K562 (cell line): ENCODE measurements around the gene RANBP3. TPM values are rescaled to one million over a fixed set of nuclear protein-coding genes. Genes with fewer than 3 reads are reported as not detected.

Source experiments
- ATAC-seq: fragments of 200-7000 bp; cut with Tn5 transposase; 3 replicates; pipeline ENCODE4 v1.9.1; 2020; ENCODE audit warnings: moderate library complexity
- BruUV-seq: library from RNA; stranded (reverse); fragments of 400-500 nt; replicated peaks from 2 replicates; lab custom pipeline; 2021; lab: Mats Ljungman, UMichigan
- CTCF ChIA-PET: fragments of 300-600 bp; formaldehyde crosslinking; extraction: SDS; loops from one replicate; lab custom pipeline; 2021; ENCODE audit warnings: low intra/inter-chr PET ratio; lab: Yijun Ruan, JAX
- POLR2A ChIA-PET: fragments of 300-600, 350-650 bp; sonication (Branson Sonifier 250); formaldehyde crosslinking; extraction: SDS; loops from one replicate; lab custom pipeline; 2021; ENCODE audit warnings: antibody characterized with exemption, inconsistent platforms; lab: Yijun Ruan, JAX
- DNase-seq, 4 experiments: peaks; one replicate each; pipeline versions ENCODE4 v3.0.0 to v3.0.0-alpha.2; 2011 to 2018; ENCODE audit warnings: low spot score in 3 of 4, mixed read lengths in 3 of 4; ENCODE audit errors: extremely low read depth in 1 of 4
- FAIRE-seq: peaks from 2 replicates; lab custom pipeline; 2011; peaks lifted over from hg19 to GRCh38; lab: Jason Lieb, UNC
- H2AFZ ChIP-seq: 2 replicates; pipeline ENCODE4 v1.6.0; 2011; ENCODE audit warnings: low read depth, low read length, control low read depth, inconsistent platforms
- H3K27ac ChIP-seq: fragments of 200-600 bp; 3 replicates; pipeline ENCODE4 v1.8.0; 2011; ENCODE audit warnings: low read depth, mild to moderate bottlenecking, control low read depth, inconsistent platforms, low read length, moderate library complexity, mixed read lengths; ENCODE audit errors: extremely low read depth
- H3K27me3 ChIP-seq, 2 experiments: fragments of 300-600 bp in 1 of 2; 2 replicates in 1 of 2; 3 replicates in 1 of 2; pipeline versions ENCODE4 v1.6.0 to v1.8.0; 2011; ENCODE audit warnings: inconsistent platforms in 2 of 2, low read length in 2 of 2, mild to moderate bottlenecking in 1 of 2, mixed read lengths in 1 of 2, moderate library complexity in 1 of 2; ENCODE audit not compliant: control insufficient read depth in 2 of 2, insufficient read depth in 2 of 2
- H3K36me3 ChIP-seq: fragments of 300-600 bp; 3 replicates; pipeline ENCODE4 v1.8.0; 2011; ENCODE audit warnings: mild to moderate bottlenecking, low read length, inconsistent platforms; ENCODE audit not compliant: control insufficient read depth, insufficient read depth
- H3K4me1 ChIP-seq, 2 experiments: fragments of 200-600 bp in 1 of 2; replicated peaks in 1 of 2; 2 replicates in 1 of 2; 3 replicates in 1 of 2; pipeline versions ENCODE4 v1.5.1 to v1.8.0; 2011; ENCODE audit warnings: inconsistent platforms in 2 of 2, low read length in 2 of 2, mild to moderate bottlenecking in 1 of 2, mixed read lengths in 1 of 2, moderate library complexity in 1 of 2; ENCODE audit not compliant: control insufficient read depth in 2 of 2, insufficient read depth in 2 of 2
- H3K4me2 ChIP-seq: 2 replicates; pipeline ENCODE4 v1.6.1; 2011; ENCODE audit warnings: low read length, control low read depth, inconsistent platforms, mixed read lengths; ENCODE audit not compliant: insufficient read depth
- H3K4me3 ChIP-seq: fragments of 200-600 bp; sonication (generic), shearing (Covaris generic); 2 replicates; pipeline ENCODE4 v1.5.1; 2016; ENCODE audit warnings: control low read depth, inconsistent platforms
- H3K79me2 ChIP-seq: fragments of 200-600 bp; 3 replicates; pipeline ENCODE4 v1.8.0; 2011; ENCODE audit warnings: low read length, inconsistent platforms; ENCODE audit not compliant: control insufficient read depth, insufficient read depth
- H3K9ac ChIP-seq, 2 experiments: 2 replicates each; pipeline versions ENCODE4 v1.6.0 to v1.6.1; 2011; ENCODE audit warnings: low read depth in 2 of 2, low read length in 2 of 2, control low read depth in 1 of 2, inconsistent platforms in 1 of 2, mild to moderate bottlenecking in 1 of 2, mixed read lengths in 1 of 2; ENCODE audit not compliant: insufficient read depth in 1 of 2
- H3K9me1 ChIP-seq: one replicate; pipeline ENCODE4 v1.6.0; 2011; ENCODE audit warnings: inconsistent platforms, mild to moderate bottlenecking, low read length, moderate library complexity; ENCODE audit not compliant: control insufficient read depth, insufficient read depth
- H3K9me3 ChIP-seq: replicated peaks from 2 replicates; pipeline ENCODE4 v1.5.1; 2011; ENCODE audit warnings: low read depth, low read length, inconsistent platforms; ENCODE audit not compliant: control insufficient read depth, insufficient read depth
- H4K20me1 ChIP-seq: replicated peaks from 2 replicates; pipeline ENCODE4 v1.6.1; 2011; ENCODE audit warnings: low read length, inconsistent platforms, mixed read lengths; ENCODE audit not compliant: control insufficient read depth, insufficient read depth
- KAT2B ChIP-seq: IDR thresholded peaks from one replicate; pipeline ENCODE4 v1.6.1; 2012; ENCODE audit warnings: low read depth, mild to moderate bottlenecking, control low read depth, inconsistent platforms, low read length, moderate library complexity
- ZMIZ1 ChIP-seq, 2 experiments: fragments of 150-350 bp in 1 of 2; IDR thresholded peaks; 2 replicates each; pipeline ENCODE4 v1.6.1; 2012 to 2016; ENCODE audit warnings: low read depth in 2 of 2, low read length in 2 of 2, mild to moderate bottlenecking in 1 of 2, moderate library complexity in 1 of 2
- WGBS: fragments of 100-300 bp; shearing (Covaris generic); methylation state at CpG from one replicate; pipeline ENCODE4 v1.1.6; 2016; ENCODE audit warnings: low coverage, mixed read lengths; ENCODE audit not compliant: insufficient coverage; ENCODE audit errors: missing lambda C conversion rate; 5-methylcytosine and 5-hydroxymethylcytosine counted together
- in situ Hi-C: fragments of 300-500 bp; cut with MboI; formaldehyde crosslinking; loops from 4 replicates; pipeline ENCODE4 v1.15.0; 2018; ENCODE audit warnings: inconsistent platforms, mixed read lengths
- intact Hi-C: fragments of 100-400 bp; cut with micrococcal nuclease; formaldehyde crosslinking; loops from 2 replicates; pipeline ENCODE4 v1.14.2; 2022
- polyA plus RNA-seq, 8 experiments: library from polyadenylated mRNA; depleted of rRNA in 4 of 8; stranded (reverse) in 5 of 8; unstranded in 3 of 8; fragments of >200 nt; fragmentation: Nextera tagmentation in 2 of 8; fragmentation: Illumina TruSeq in 1 of 8; extraction: Ambion mirVana in 2 of 8; extraction: Trizol in 1 of 8; gene quantifications; 2 replicates each; pipeline versions ENCODE4 v1.2.1 to v1.2.3, GENCODE V29; 2011 to 2014; ENCODE audit warnings: inconsistent platforms in 1 of 8, missing spikeins in 1 of 8
- total RNA-seq, 7 experiments: library from RNA; depleted of rRNA in 6 of 7; stranded (reverse); fragments of >200 nt in 6 of 7; fragmentation: Illumina TruSeq in 2 of 7; extraction: Trizol in 2 of 7; gene quantifications; 2 replicates each; pipeline versions ENCODE4 v1.2.1 to v1.2.3, GENCODE V29; 2011 to 2021; ENCODE audit warnings: low replicate concordance in 1 of 7
- TF ChIP-seq, protein P1 (sequence below): fragments of 250-450 bp; sonication (Bioruptor Pico); IDR thresholded peaks from 2 replicates; pipeline ENCODE4 v1.8.0; 2021; ENCODE audit warnings: borderline replicate concordance, mild to moderate bottlenecking, moderate library complexity; ENCODE audit not compliant: poor library complexity, severe bottlenecking
- TF ChIP-seq, protein P2 (sequence below): IDR thresholded peaks from 2 replicates; pipeline ENCODE4 v1.6.1; 2012; ENCODE audit warnings: low read depth, low read length, improper control_type of control experiment, borderline replicate concordance

RANBP3 gene
- total and polyA plus RNA-seq, 9 of the 15 experiments (the other 6 are each of a cell fraction or from before 2014, with no cell fraction given): 0.90 to 95.1 (median 63.2) TPM

DNA sequence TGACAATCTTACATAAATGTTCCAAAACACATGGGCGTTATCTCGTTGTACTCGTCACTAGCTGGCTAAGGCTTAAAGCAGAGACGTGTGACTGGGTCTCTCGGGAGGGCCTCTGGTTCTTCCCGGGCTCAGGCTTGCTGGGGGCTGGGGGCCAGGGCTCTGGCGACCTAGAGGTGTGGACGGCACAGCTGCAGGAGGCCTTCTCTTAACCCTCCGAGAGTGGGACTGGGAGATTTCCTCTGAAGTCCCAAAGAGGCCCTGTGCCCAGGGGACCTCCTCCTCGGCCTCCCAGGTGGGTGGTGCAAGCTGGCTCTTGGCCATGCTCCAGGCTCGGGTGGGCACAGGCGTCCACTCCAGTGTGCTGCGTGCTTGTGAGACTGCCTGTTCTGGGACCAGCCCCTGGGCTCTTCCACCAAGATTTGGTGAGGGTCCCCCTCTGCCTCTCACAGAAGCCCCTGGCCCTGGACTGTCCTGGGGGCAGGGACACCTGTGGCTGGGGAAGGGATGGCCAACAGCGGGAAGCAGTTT is 61.7 kb downstream of the RANBP3 start:
- ATAC-seq: no peak
- Histone ChIP-seq H3K4me2 (no peak overlapping the region), H3K36me3 (peaks cover 60% of the 10 kb centered on the region; the same call in 1 of the 3 replicates), H3K27ac (no peak overlapping the region), H3K9me3 (no peaks in the 10 kb centered on the region), H4K20me1 (no peaks in the 10 kb centered on the region), H3K9ac (no peak overlapping the region), H3K9me1 (no peaks in the 10 kb centered on the region), H3K4me1 (peaks cover 0 to 15% of the 10 kb centered on the region in 2 experiments; a peak in 2 of 5 replicates), H3K79me2 (no peaks in the 10 kb centered on the region), H3K27me3 (no peaks in the 10 kb centered on the region), H3K4me3 (no peak overlapping the region), H2AFZ (no peak overlapping the region)
- BruUV-seq: TSS peak; percentile 37
- no peak for TF ChIP-seq KAT2B
- TF ChIP-seq, protein P1, sequence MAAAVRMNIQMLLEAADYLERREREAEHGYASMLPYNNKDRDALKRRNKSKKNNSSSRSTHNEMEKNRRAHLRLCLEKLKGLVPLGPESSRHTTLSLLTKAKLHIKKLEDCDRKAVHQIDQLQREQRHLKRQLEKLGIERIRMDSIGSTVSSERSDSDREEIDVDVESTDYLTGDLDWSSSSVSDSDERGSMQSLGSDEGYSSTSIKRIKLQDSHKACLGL (CRISPR knock-in tag): no peak
- no peak for TF ChIP-seq ZMIZ1 (IDR thresholded peaks at IDR 0.05; ENCODE audit: low read depth in 2 of 2, low read length in 2 of 2)
- TF ChIP-seq, protein P2, sequence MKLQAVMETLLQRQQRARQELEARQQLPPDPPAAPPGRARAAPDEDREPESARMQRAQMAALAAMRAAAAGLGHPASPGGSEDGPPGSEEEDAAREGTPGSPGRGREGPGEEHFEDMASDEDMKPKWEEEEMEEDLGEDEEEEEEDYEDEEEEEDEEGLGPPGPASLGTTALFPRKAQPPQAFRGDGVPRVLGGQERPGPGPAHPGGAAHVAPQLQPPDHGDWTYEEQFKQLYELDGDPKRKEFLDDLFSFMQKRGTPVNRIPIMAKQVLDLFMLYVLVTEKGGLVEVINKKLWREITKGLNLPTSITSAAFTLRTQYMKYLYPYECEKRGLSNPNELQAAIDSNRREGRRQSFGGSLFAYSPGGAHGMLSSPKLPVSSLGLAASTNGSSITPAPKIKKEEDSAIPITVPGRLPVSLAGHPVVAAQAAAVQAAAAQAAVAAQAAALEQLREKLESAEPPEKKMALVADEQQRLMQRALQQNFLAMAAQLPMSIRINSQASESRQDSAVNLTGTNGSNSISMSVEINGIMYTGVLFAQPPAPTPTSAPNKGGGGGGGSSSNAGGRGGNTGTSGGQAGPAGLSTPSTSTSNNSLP: no peak
- no peak for FAIRE-seq
- POLR2A ChIA-PET: no interaction called here
- in situ Hi-C loops: no loop called here
- CTCF ChIA-PET: no interaction called here
- 86% methylated on average over 13 of the region's 14 CpGs for WGBS
- intact Hi-C loops: no loop called here
- no peak for DNase-seq
